HG03571 (cell line): ENCODE results near the gene JAK2.

Source experiments
- ATAC-seq: cut with Tn5 transposase; IDR thresholded peaks from one replicate; pipeline ENCODE4 v1.9.1; 2021; ENCODE audit not compliant: unreplicated experiment

The JAK2 gene

GRCh38 chr9:5122516-5122915, 137.4 kb downstream of the JAK2 start:
- ATAC-seq, result no peak

GRCh38 chr9:5140151-5140550, 155.1 kb downstream of the JAK2 start:
- no peak for ATAC-seq

- ATAC-seq, result no peak
Observed at GRCh38 chr9:5144217-5144616, 159.1 kb downstream of the JAK2 start.

GRCh38 chr9:5146241-5146640, 161.2 kb downstream of the JAK2 start:
- ATAC-seq, result no peak
